Vagina (tissue), 2 donors: ENCODE results near the gene BMP2K.

Experiments used
- CTCF ChIP-seq, 3 experiments: fragments of 450-650 bp in 2 of 3; fragments of 200-600 bp in 1 of 3; sonication (generic) in 1 of 3; IDR thresholded peaks; one replicate each; pipeline ENCODE4 v1.5.1; 2017 to 2019; ENCODE audit warnings: antibody characterized with exemption in 3 of 3, mild to moderate bottlenecking in 2 of 3, moderate library complexity in 2 of 3
- POLR2A ChIP-seq, 2 donors: fragments of 450-650 bp; IDR thresholded peaks; one replicate each; pipeline ENCODE4 v1.6.1; 2017; ENCODE audit warnings: antibody characterized with exemption in 2 of 2, mild to moderate bottlenecking in 2 of 2, moderate library complexity in 2 of 2

- no peak for TF ChIP-seq CTCF (IDR thresholded peaks at IDR 0.05)
- no peak for TF ChIP-seq POLR2A (IDR thresholded peaks at IDR 0.05)
These were observed 2.4 kb downstream of the BMP2K start for GRCh38 chr4:78778530-78778929.
